Retinal pigment epithelial cell (primary cell): ENCODE data around the gene CDK7.

Experiments
- DNase-seq: peaks from one replicate; pipeline ENCODE4 v3.0.0-alpha.2; 2010; ENCODE audit warnings: low read depth
- H3K4me3 ChIP-seq: 2 replicates; pipeline ENCODE4 v1.5.1; 2011; ENCODE audit warnings: mild to moderate bottlenecking, low read length, control low read depth, moderate library complexity
- CTCF ChIP-seq: conservative IDR thresholded peaks from 2 replicates; pipeline ENCODE4 v1.5.1; 2011; ENCODE audit warnings: low read depth, low read length, control low read depth, inconsistent platforms

Gene CDK7

GRCh38 chr5:69309380-69309779 lies 74.7 kb downstream of the CDK7 start:
- H3K4me3 ChIP-seq: no peak overlapping the region
- no peak for DNase-seq
- TF ChIP-seq CTCF: no peak

- no peak for TF ChIP-seq CTCF
- H3K4me3 ChIP-seq: no peak overlapping the region
- no peak for DNase-seq
These were observed 77.9 kb downstream of the CDK7 start for GRCh38 chr5:69312459-69313160.

- TF ChIP-seq CTCF: no peak
- DNase-seq: no peak
- H3K4me3 ChIP-seq: no peak overlapping the region
These were observed 78.7 kb downstream of the CDK7 start for GRCh38 chr5:69313428-69313827.

- H3K4me3 ChIP-seq: no peak overlapping the region
- no peak for TF ChIP-seq CTCF
- DNase-seq: no peak
These were observed 81.3 kb downstream of the CDK7 start for GRCh38 chr5:69315972-69316371.

GRCh38 chr5:69317391-69317790 lies 82.7 kb downstream of the CDK7 start:
- TF ChIP-seq CTCF: no peak
- H3K4me3 ChIP-seq: no peak overlapping the region
- DNase-seq: no peak

GRCh38 chr5:69326365-69326764 lies 91.7 kb downstream of the CDK7 start:
- H3K4me3 ChIP-seq: no peak overlapping the region
- no peak for DNase-seq
- TF ChIP-seq CTCF: no peak
